Measurements from ENCODE around the gene FETUB. TPM values are rescaled to one million over a fixed set of nuclear protein-coding genes. Genes with fewer than 3 reads are reported as not detected.
A peak's percentile ranks its signal among the peaks of the same experiment; 100 is the strongest.

Gene FETUB
- total RNA-seq, 1 experiment from 2014 or later, result not detected

GRCh38 chr3:186616299-186616617 is 23.9 kb upstream of the FETUB start:
- H3K4me1 ChIP-seq, result peaks cover 14% of the 10 kb centered on the region; the same call in 1 of the 2 replicates
- Mint-ChIP-seq H3K27me3 (ENCODE audit: insufficient read depth, unreplicated experiment) (no peaks in the 10 kb centered on the region), H3K4me3 (ENCODE audit: unreplicated experiment) (no peak overlapping the region), H3K4me1 (ENCODE audit: low read depth, unreplicated experiment) (peaks cover 26% of the 10 kb centered on the region), H3K9me3 (ENCODE audit: unreplicated experiment) (no peaks in the 10 kb centered on the region), H3K27ac (ENCODE audit: unreplicated experiment) (no peak overlapping the region), H3K36me3 (ENCODE audit: insufficient read depth, unreplicated experiment) (peaks cover 6% of the 10 kb centered on the region)
- no peak for TF ChIP-seq CTCF (IDR thresholded peaks at IDR 0.05; ENCODE audit: insufficient read depth in 1 of 2, low read depth in 1 of 2, low read length in 1 of 2, severe bottlenecking in 1 of 2, unreplicated experiment in 1 of 2)
- no peak for DNase-seq
- 0 out of 2 replicates have a peak, but pooled peaks cover 6% of the 10 kb centered on the region for H3K36me3 ChIP-seq (ENCODE audit: control insufficient read depth, insufficient read depth, low read length)
- no TSS peak for BruUV-seq (replicated peaks)
- no peaks in the 10 kb centered on the region for H3K9me3 ChIP-seq
- H3K27me3 ChIP-seq (replicated peaks; ENCODE audit: control insufficient read depth, insufficient read depth, low read length), result no peaks in the 10 kb centered on the region
- no peak overlapping the region for H3K4me3 ChIP-seq (ENCODE audit: low read depth, low read length)
- POLR2A ChIA-PET, result no interaction called here
- intact Hi-C loops (cut with micrococcal nuclease; ENCODE audit: unreplicated experiment), result no loop called here
- CTCF ChIA-PET, result interaction anchor here (0.7 to 1.6 kb wide), 4 partner anchors 17 to 206 kb away, joined by 3 to 5 read pairs (median 4); no protein-coding TSS in a partner anchor

GRCh38 chr3:186617036-186617946 is 22.9 kb upstream of the FETUB start:
- Histone ChIP-seq H3K4me1 (peaks cover 9% of the 10 kb centered on the region; the same call in 1 of the 2 replicates), H3K27me3 (replicated peaks; ENCODE audit: control insufficient read depth, insufficient read depth, low read length) (no peaks in the 10 kb centered on the region), H3K9me3 (no peaks in the 10 kb centered on the region), H3K4me3 (ENCODE audit: low read depth, low read length) (no peak overlapping the region), H3K36me3 (ENCODE audit: control insufficient read depth, insufficient read depth, low read length) (0 out of 2 replicates have a peak, but pooled peaks cover 6% of the 10 kb centered on the region)
- Mint-ChIP-seq H3K4me1 (ENCODE audit: low read depth, unreplicated experiment) (peaks cover 19% of the 10 kb centered on the region), H3K4me3 (ENCODE audit: unreplicated experiment) (no peak overlapping the region), H3K36me3 (ENCODE audit: insufficient read depth, unreplicated experiment) (peaks cover 6% of the 10 kb centered on the region), H3K27me3 (ENCODE audit: insufficient read depth, unreplicated experiment) (no peaks in the 10 kb centered on the region), H3K27ac (ENCODE audit: unreplicated experiment) (no peak overlapping the region), H3K9me3 (ENCODE audit: unreplicated experiment) (no peaks in the 10 kb centered on the region)
- intact Hi-C loops (cut with micrococcal nuclease; ENCODE audit: unreplicated experiment), result no loop called here
- BruUV-seq (replicated peaks), result no TSS peak
- ChIA-PET CTCF (interaction anchor here (0.5 to 1.6 kb wide), 8 partner anchors 18 to 227 kb away, joined by 3 to 5 read pairs (median 4); no protein-coding TSS in a partner anchor), POLR2A (interaction anchor here (0.5 kb wide), 1 partner anchor 150 kb away, joined by 6 read pairs; no protein-coding TSS in a partner anchor)
- peak; percentile 64 to 71 for TF ChIP-seq CTCF (IDR thresholded peaks at IDR 0.05; ENCODE audit: insufficient read depth in 1 of 2, low read depth in 1 of 2, low read length in 1 of 2, severe bottlenecking in 1 of 2, unreplicated experiment in 1 of 2)
- DNase-seq, result peak; percentile 60 to 69

- no peak for DNase-seq
- Mint-ChIP-seq H3K36me3 (ENCODE audit: insufficient read depth, unreplicated experiment) (peaks cover 6% of the 10 kb centered on the region), H3K4me1 (ENCODE audit: low read depth, unreplicated experiment) (peaks cover 8% of the 10 kb centered on the region), H3K4me3 (ENCODE audit: unreplicated experiment) (no peak overlapping the region), H3K9me3 (ENCODE audit: unreplicated experiment) (no peaks in the 10 kb centered on the region), H3K27ac (ENCODE audit: unreplicated experiment) (no peak overlapping the region), H3K27me3 (ENCODE audit: insufficient read depth, unreplicated experiment) (no peaks in the 10 kb centered on the region)
- Histone ChIP-seq H3K27me3 (replicated peaks; ENCODE audit: control insufficient read depth, insufficient read depth, low read length) (no peaks in the 10 kb centered on the region), H3K36me3 (ENCODE audit: control insufficient read depth, insufficient read depth, low read length) (0 out of 2 replicates have a peak, but pooled peaks cover 6% of the 10 kb centered on the region), H3K4me3 (ENCODE audit: low read depth, low read length) (no peak overlapping the region), H3K4me1 (peaks cover under 1% of the 10 kb centered on the region; the same call in 1 of the 2 replicates), H3K9me3 (no peaks in the 10 kb centered on the region)
- CTCF ChIA-PET, result no interaction called here
- no TSS peak for BruUV-seq (replicated peaks)
- intact Hi-C loops (cut with micrococcal nuclease; ENCODE audit: unreplicated experiment), result no loop called here
- POLR2A ChIA-PET, result no interaction called here
- TF ChIP-seq CTCF (IDR thresholded peaks at IDR 0.05; ENCODE audit: insufficient read depth in 1 of 2, low read depth in 1 of 2, low read length in 1 of 2, severe bottlenecking in 1 of 2, unreplicated experiment in 1 of 2), result no peak
Measured at GRCh38 chr3:186618318-186618938, 21.8 kb upstream of the FETUB start.
